K562 (cell line): Measurements from ENCODE around the gene EEF2K. TPM values are rescaled to one million over a fixed set of nuclear protein-coding genes. Genes with fewer than 3 reads are reported as not detected.

ENCODE experiments used
- ATAC-seq: fragments of 200-7000 bp; cut with Tn5 transposase; 3 replicates; pipeline ENCODE4 v1.9.1; 2020; ENCODE audit warnings: moderate library complexity
- BruUV-seq: library from RNA; stranded (reverse); fragments of 400-500 nt; replicated peaks from 2 replicates; lab custom pipeline; 2021; lab: Mats Ljungman, UMichigan
- CTCF ChIA-PET: fragments of 300-600 bp; formaldehyde crosslinking; extraction: SDS; loops from one replicate; lab custom pipeline; 2021; ENCODE audit warnings: low intra/inter-chr PET ratio; lab: Yijun Ruan, JAX
- POLR2A ChIA-PET: fragments of 300-600, 350-650 bp; sonication (Branson Sonifier 250); formaldehyde crosslinking; extraction: SDS; loops from one replicate; lab custom pipeline; 2021; ENCODE audit warnings: antibody characterized with exemption, inconsistent platforms; lab: Yijun Ruan, JAX
- DNase-seq, 4 experiments: peaks; one replicate each; pipeline versions ENCODE4 v3.0.0 to v3.0.0-alpha.2; 2011 to 2018; ENCODE audit warnings: low spot score in 3 of 4, mixed read lengths in 3 of 4; ENCODE audit errors: extremely low read depth in 1 of 4
- FAIRE-seq: peaks from 2 replicates; lab custom pipeline; 2011; peaks lifted over from hg19 to GRCh38; lab: Jason Lieb, UNC
- H2AFZ ChIP-seq: 2 replicates; pipeline ENCODE4 v1.6.0; 2011; ENCODE audit warnings: low read depth, low read length, control low read depth, inconsistent platforms
- H3K27ac ChIP-seq: fragments of 200-600 bp; 3 replicates; pipeline ENCODE4 v1.8.0; 2011; ENCODE audit warnings: low read depth, mild to moderate bottlenecking, control low read depth, inconsistent platforms, low read length, moderate library complexity, mixed read lengths; ENCODE audit errors: extremely low read depth
- H3K27me3 ChIP-seq, 2 experiments: fragments of 300-600 bp in 1 of 2; 2 replicates in 1 of 2; 3 replicates in 1 of 2; pipeline versions ENCODE4 v1.6.0 to v1.8.0; 2011; ENCODE audit warnings: inconsistent platforms in 2 of 2, low read length in 2 of 2, mild to moderate bottlenecking in 1 of 2, mixed read lengths in 1 of 2, moderate library complexity in 1 of 2; ENCODE audit not compliant: control insufficient read depth in 2 of 2, insufficient read depth in 2 of 2
- H3K36me3 ChIP-seq: fragments of 300-600 bp; 3 replicates; pipeline ENCODE4 v1.8.0; 2011; ENCODE audit warnings: mild to moderate bottlenecking, low read length, inconsistent platforms; ENCODE audit not compliant: control insufficient read depth, insufficient read depth
- H3K4me1 ChIP-seq, 2 experiments: fragments of 200-600 bp in 1 of 2; replicated peaks in 1 of 2; 2 replicates in 1 of 2; 3 replicates in 1 of 2; pipeline versions ENCODE4 v1.5.1 to v1.8.0; 2011; ENCODE audit warnings: inconsistent platforms in 2 of 2, low read length in 2 of 2, mild to moderate bottlenecking in 1 of 2, mixed read lengths in 1 of 2, moderate library complexity in 1 of 2; ENCODE audit not compliant: control insufficient read depth in 2 of 2, insufficient read depth in 2 of 2
- H3K4me2 ChIP-seq: 2 replicates; pipeline ENCODE4 v1.6.1; 2011; ENCODE audit warnings: low read length, control low read depth, inconsistent platforms, mixed read lengths; ENCODE audit not compliant: insufficient read depth
- H3K4me3 ChIP-seq: fragments of 200-600 bp; sonication (generic), shearing (Covaris generic); 2 replicates; pipeline ENCODE4 v1.5.1; 2016; ENCODE audit warnings: control low read depth, inconsistent platforms
- H3K79me2 ChIP-seq: fragments of 200-600 bp; 3 replicates; pipeline ENCODE4 v1.8.0; 2011; ENCODE audit warnings: low read length, inconsistent platforms; ENCODE audit not compliant: control insufficient read depth, insufficient read depth
- H3K9ac ChIP-seq, 2 experiments: 2 replicates each; pipeline versions ENCODE4 v1.6.0 to v1.6.1; 2011; ENCODE audit warnings: low read depth in 2 of 2, low read length in 2 of 2, control low read depth in 1 of 2, inconsistent platforms in 1 of 2, mild to moderate bottlenecking in 1 of 2, mixed read lengths in 1 of 2; ENCODE audit not compliant: insufficient read depth in 1 of 2
- H3K9me1 ChIP-seq: one replicate; pipeline ENCODE4 v1.6.0; 2011; ENCODE audit warnings: inconsistent platforms, mild to moderate bottlenecking, low read length, moderate library complexity; ENCODE audit not compliant: control insufficient read depth, insufficient read depth
- H3K9me3 ChIP-seq: replicated peaks from 2 replicates; pipeline ENCODE4 v1.5.1; 2011; ENCODE audit warnings: low read depth, low read length, inconsistent platforms; ENCODE audit not compliant: control insufficient read depth, insufficient read depth
- H4K20me1 ChIP-seq: replicated peaks from 2 replicates; pipeline ENCODE4 v1.6.1; 2011; ENCODE audit warnings: low read length, inconsistent platforms, mixed read lengths; ENCODE audit not compliant: control insufficient read depth, insufficient read depth
- BRF1 ChIP-seq: IDR thresholded peaks from 3 replicates; pipeline ENCODE4 v1.6.1; 2011; ENCODE audit warnings: borderline replicate concordance, mild to moderate bottlenecking; ENCODE audit not compliant: insufficient read length; ENCODE audit errors: extremely low read depth
- CBX3 ChIP-seq, 2 experiments: IDR thresholded peaks; 1 replicate in 1 of 2; 2 replicates in 1 of 2; pipeline ENCODE4 v1.6.1; 2012; ENCODE audit warnings: inconsistent platforms in 2 of 2, low read length in 2 of 2, borderline replicate concordance in 1 of 2, control low read depth in 1 of 2
- FOS ChIP-seq: IDR thresholded peaks from 3 replicates; pipeline ENCODE4 v1.6.1; 2011; ENCODE audit not compliant: insufficient read length; ENCODE audit errors: extremely low read depth
- FOSL1 ChIP-seq: fragments of 200-800 bp; sonication (Bioruptor generic); conservative IDR thresholded peaks from 2 replicates; pipeline ENCODE4 v1.6.1; 2016; ENCODE audit warnings: missing genetic modification characterization, missing compliant biosample characterization
- RAD51 ChIP-seq: fragments of 450-650 bp; IDR thresholded peaks from 2 replicates; pipeline ENCODE4 v1.7.1; 2016; ENCODE audit warnings: low read depth, mild to moderate bottlenecking, borderline replicate concordance
- RUNX1 ChIP-seq: sonication (generic); IDR thresholded peaks from 2 replicates; pipeline ENCODE4 v1.6.1; 2016; ENCODE audit warnings: antibody characterized with exemption, low read depth
- TCF7L2 ChIP-seq: fragments of 150-350 bp; IDR thresholded peaks from 2 replicates; pipeline ENCODE4 v1.6.1; 2016; ENCODE audit warnings: low read depth, mild to moderate bottlenecking, low read length, moderate library complexity
- ZNF41 ChIP-seq: fragments of 250-450 bp; sonication (Bioruptor Pico); conservative IDR thresholded peaks from 2 replicates; pipeline ENCODE4 v1.4.0; 2020; ENCODE audit warnings: mild to moderate bottlenecking
- ZNF436 ChIP-seq: fragments of 250-450, 450-650 bp; sonication (Bioruptor Pico); formaldehyde crosslinking; IDR thresholded peaks from 2 replicates; pipeline ENCODE4 v1.7.0; 2020; ENCODE audit warnings: mild to moderate bottlenecking
- WGBS: fragments of 100-300 bp; shearing (Covaris generic); methylation state at CpG from one replicate; pipeline ENCODE4 v1.1.6; 2016; ENCODE audit warnings: low coverage, mixed read lengths; ENCODE audit not compliant: insufficient coverage; ENCODE audit errors: missing lambda C conversion rate; 5-methylcytosine and 5-hydroxymethylcytosine counted together
- in situ Hi-C: fragments of 300-500 bp; cut with MboI; formaldehyde crosslinking; loops from 4 replicates; pipeline ENCODE4 v1.15.0; 2018; ENCODE audit warnings: inconsistent platforms, mixed read lengths
- intact Hi-C: fragments of 100-400 bp; cut with micrococcal nuclease; formaldehyde crosslinking; loops from 2 replicates; pipeline ENCODE4 v1.14.2; 2022
- polyA plus RNA-seq, 8 experiments: library from polyadenylated mRNA; depleted of rRNA in 4 of 8; stranded (reverse) in 5 of 8; unstranded in 3 of 8; fragments of >200 nt; fragmentation: Nextera tagmentation in 2 of 8; fragmentation: Illumina TruSeq in 1 of 8; extraction: Ambion mirVana in 2 of 8; extraction: Trizol in 1 of 8; gene quantifications; 2 replicates each; pipeline versions ENCODE4 v1.2.1 to v1.2.3, GENCODE V29; 2011 to 2014; ENCODE audit warnings: inconsistent platforms in 1 of 8, missing spikeins in 1 of 8
- total RNA-seq, 7 experiments: library from RNA; depleted of rRNA in 6 of 7; stranded (reverse); fragments of >200 nt in 6 of 7; fragmentation: Illumina TruSeq in 2 of 7; extraction: Trizol in 2 of 7; gene quantifications; 2 replicates each; pipeline versions ENCODE4 v1.2.1 to v1.2.3, GENCODE V29; 2011 to 2021; ENCODE audit warnings: low replicate concordance in 1 of 7
- TF ChIP-seq, protein P1 (sequence below): sonication (generic); formaldehyde crosslinking; IDR thresholded peaks from 2 replicates; pipeline ENCODE4 v1.4.0; 2020; ENCODE audit warnings: mild to moderate bottlenecking, missing genetic modification reagents
- TF ChIP-seq, protein P2 (sequence below): sonication (generic); formaldehyde crosslinking; IDR thresholded peaks from 2 replicates; pipeline ENCODE4 v1.9.0; 2022; ENCODE audit warnings: mild to moderate bottlenecking, missing genetic modification reagents

The EEF2K gene
- total and polyA plus RNA-seq, 9 of the 15 experiments (the other 6 are each of a cell fraction or from before 2014, with no cell fraction given) = 3.0 to 35.2 (median 12.2) TPM

DNA sequence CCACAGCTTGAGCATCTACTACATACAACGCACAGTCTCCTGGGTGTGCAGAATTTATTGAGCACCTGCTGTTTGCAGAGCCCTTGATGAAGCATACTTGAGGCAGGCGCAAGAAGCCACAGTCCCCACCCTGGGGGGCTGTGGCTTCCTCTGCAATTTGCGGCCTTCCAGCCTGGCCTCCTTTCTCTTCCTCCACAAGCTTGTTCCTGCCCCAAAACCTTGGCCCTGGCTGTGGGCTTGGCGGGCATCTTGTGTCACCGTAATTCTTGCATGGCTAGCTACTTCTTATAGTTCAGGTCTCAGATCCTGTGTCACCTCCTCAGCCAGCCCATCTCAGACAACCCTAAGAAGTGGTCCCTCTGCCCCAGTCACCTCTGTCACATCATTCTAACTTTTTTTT is 47.2 kb downstream of the EEF2K start:
- Histone ChIP-seq H3K4me2 (no peak overlapping the region), H3K9me3 (peaks cover 12% of the 10 kb centered on the region), H3K79me2 (no peaks in the 10 kb centered on the region), H3K9ac (no peak overlapping the region), H3K9me1 (no peaks in the 10 kb centered on the region), H3K4me1 (no peaks in the 10 kb centered on the region; a peak in 1 of 5 replicates), H2AFZ (no peak overlapping the region), H4K20me1 (no peaks in the 10 kb centered on the region), H3K27ac (no peak overlapping the region), H3K4me3 (no peak overlapping the region), H3K36me3 (peaks cover 83% of the 10 kb centered on the region), H3K27me3 (no peaks in the 10 kb centered on the region)
- in situ Hi-C loops (no loop called here), intact Hi-C loops (no loop called here)
- no peak for DNase-seq
- FAIRE-seq = no peak
- no TSS peak for BruUV-seq
- ChIA-PET CTCF (no interaction called here), POLR2A (interaction anchor here (0.7 to 1.8 kb wide), 4 partner anchors 11 to 25 kb away, joined by 3 to 7 read pairs (median 4); no protein-coding TSS in a partner anchor)
- no peak for TF ChIP-seq TCF7L2
- 96% methylated on average over 5 of the region's 5 CpGs for WGBS
- ATAC-seq = no peak

DNA sequence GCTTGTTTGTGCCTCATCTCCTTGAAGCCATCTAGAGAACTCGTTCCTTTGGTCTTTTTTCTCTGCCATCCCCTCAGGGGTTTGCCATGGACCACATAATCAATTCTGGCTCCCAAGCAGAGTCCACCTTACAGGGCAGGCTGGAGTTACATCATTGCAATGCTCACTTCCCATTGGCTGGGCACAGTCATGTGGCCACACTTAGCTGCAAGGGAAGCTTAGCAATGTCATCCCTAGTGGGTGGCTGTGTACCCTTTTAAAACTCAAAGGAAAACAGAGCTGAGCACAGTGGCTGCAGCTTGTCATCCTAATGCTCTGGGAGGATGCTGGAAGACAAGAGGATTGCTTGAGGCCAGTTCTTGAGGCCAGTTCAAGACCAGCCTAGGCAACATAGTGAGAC is 49.3 kb downstream of the EEF2K start:
- no TSS peak for BruUV-seq
- Histone ChIP-seq H2AFZ (no peak overlapping the region), H3K4me3 (no peak overlapping the region), H4K20me1 (no peaks in the 10 kb centered on the region), H3K27ac (no peak overlapping the region), H3K27me3 (no peaks in the 10 kb centered on the region), H3K36me3 (peaks cover 85% of the 10 kb centered on the region), H3K4me2 (no peak overlapping the region), H3K9me3 (peaks cover 14% of the 10 kb centered on the region), H3K79me2 (no peaks in the 10 kb centered on the region), H3K9me1 (no peaks in the 10 kb centered on the region), H3K9ac (no peak overlapping the region), H3K4me1 (no peaks in the 10 kb centered on the region)
- intact Hi-C loops (no loop called here), in situ Hi-C loops (no loop called here)
- peak; percentile 37 for FAIRE-seq
- peak; percentile 25 to 66 (median 42) for DNase-seq
- peak; percentile 49; the same call in 1 of the 3 replicates for ATAC-seq
- ChIA-PET CTCF (no interaction called here), POLR2A (no interaction called here)
- 83% methylated on average over 1 of the region's 1 CpG for WGBS
- TF ChIP-seq FOS (peak; percentile 12), ZNF436 (CRISPR knock-in tag) (no peak), CBX3 (IDR thresholded peaks at IDR 0.05; ENCODE audit: borderline replicate concordance in 1 of 2, low read length in 2 of 2) (peak in 1 of 2 experiments; percentile 95; a peak in 2 of 3 replicates), RAD51 (peak; percentile 68), BRF1 (no peak), FOSL1 (tag) (no peak), ZNF41 (CRISPR knock-in tag) (no peak), RUNX1 (no peak)
- TF ChIP-seq, protein P1, sequence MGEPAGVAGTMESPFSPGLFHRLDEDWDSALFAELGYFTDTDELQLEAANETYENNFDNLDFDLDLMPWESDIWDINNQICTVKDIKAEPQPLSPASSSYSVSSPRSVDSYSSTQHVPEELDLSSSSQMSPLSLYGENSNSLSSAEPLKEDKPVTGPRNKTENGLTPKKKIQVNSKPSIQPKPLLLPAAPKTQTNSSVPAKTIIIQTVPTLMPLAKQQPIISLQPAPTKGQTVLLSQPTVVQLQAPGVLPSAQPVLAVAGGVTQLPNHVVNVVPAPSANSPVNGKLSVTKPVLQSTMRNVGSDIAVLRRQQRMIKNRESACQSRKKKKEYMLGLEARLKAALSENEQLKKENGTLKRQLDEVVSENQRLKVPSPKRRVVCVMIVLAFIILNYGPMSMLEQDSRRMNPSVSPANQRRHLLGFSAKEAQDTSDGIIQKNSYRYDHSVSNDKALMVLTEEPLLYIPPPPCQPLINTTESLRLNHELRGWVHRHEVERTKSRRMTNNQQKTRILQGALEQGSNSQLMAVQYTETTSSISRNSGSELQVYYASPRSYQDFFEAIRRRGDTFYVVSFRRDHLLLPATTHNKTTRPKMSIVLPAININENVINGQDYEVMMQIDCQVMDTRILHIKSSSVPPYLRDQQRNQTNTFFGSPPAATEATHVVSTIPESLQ (CRISPR knock-in tag) = no peak
- TF ChIP-seq, protein P2, sequence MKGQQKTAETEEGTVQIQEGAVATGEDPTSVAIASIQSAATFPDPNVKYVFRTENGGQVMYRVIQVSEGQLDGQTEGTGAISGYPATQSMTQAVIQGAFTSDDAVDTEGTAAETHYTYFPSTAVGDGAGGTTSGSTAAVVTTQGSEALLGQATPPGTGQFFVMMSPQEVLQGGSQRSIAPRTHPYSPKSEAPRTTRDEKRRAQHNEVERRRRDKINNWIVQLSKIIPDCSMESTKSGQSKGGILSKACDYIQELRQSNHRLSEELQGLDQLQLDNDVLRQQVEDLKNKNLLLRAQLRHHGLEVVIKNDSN (CRISPR knock-in tag) = peak; percentile 95
